Bronchial epithelial cell (primary cell): ENCODE measurements around the gene DUXB. TPM values are rescaled to one million over a fixed set of nuclear protein-coding genes. Genes with fewer than 3 reads are reported as not detected.

Source experiments
- DNase-seq: peaks from one replicate; pipeline ENCODE4 v3.0.0-alpha.2; 2010; ENCODE audit warnings: low read depth
- FAIRE-seq: peaks from 2 replicates; lab custom pipeline; 2011; peaks lifted over from hg19 to GRCh38; lab: Jason Lieb, UNC
- H3K27me3 ChIP-seq: 2 replicates; pipeline ENCODE4 v1.5.1; 2011; ENCODE audit warnings: low read length; ENCODE audit not compliant: control insufficient read depth, insufficient read depth
- H3K36me3 ChIP-seq: 2 replicates; pipeline ENCODE4 v1.5.1; 2011; ENCODE audit warnings: low read length; ENCODE audit not compliant: control insufficient read depth, insufficient read depth
- H3K4me3 ChIP-seq: 2 replicates; pipeline ENCODE4 v1.5.1; 2011; ENCODE audit warnings: mild to moderate bottlenecking, low read depth, low read length, control low read depth
- CTCF ChIP-seq: IDR thresholded peaks from 2 replicates; pipeline ENCODE4 v1.5.1; 2011; ENCODE audit warnings: mild to moderate bottlenecking, moderate library complexity, low read length, control low read depth, inconsistent platforms; ENCODE audit not compliant: insufficient read depth, severe bottlenecking
- total RNA-seq: library from RNA; depleted of rRNA; stranded (reverse); fragments of >200 nt; gene quantifications from 2 replicates; pipeline ENCODE4 v1.2.1, GENCODE V29; 2014

The DUXB gene
- total RNA-seq, 1 donor from 2014 or later, result not detected

- Histone ChIP-seq H3K4me3 (no peak overlapping the region), H3K27me3 (no peaks in the 10 kb centered on the region), H3K36me3 (no peaks in the 10 kb centered on the region)
- TF ChIP-seq CTCF, result no peak
- FAIRE-seq, result no peak
- DNase-seq, result no peak
Measured at GRCh38 chr16:75733305-75734211, 32.3 kb upstream of the DUXB start.

- DNase-seq, result no peak
- H3K4me3 ChIP-seq, result no peak overlapping the region
- no peak for FAIRE-seq
- H3K27me3 ChIP-seq, result no peaks in the 10 kb centered on the region
- TF ChIP-seq CTCF, result no peak
- H3K36me3 ChIP-seq, result no peaks in the 10 kb centered on the region
Measured at GRCh38 chr16:75732871-75733270, 31.6 kb upstream of the DUXB start.

- no peak for TF ChIP-seq CTCF
- Histone ChIP-seq H3K27me3 (no peaks in the 10 kb centered on the region), H3K4me3 (no peak overlapping the region), H3K36me3 (no peaks in the 10 kb centered on the region)
- FAIRE-seq (no peak), DNase-seq (no peak)
Measured at GRCh38 chr16:75727221-75727620, 26.0 kb upstream of the DUXB start.

GRCh38 chr16:75726390-75726789 is 25.1 kb upstream of the DUXB start, which contains the start of gene CPHXL:
Gene CPHXL (minus strand): TSS chr16:75726490. CDS start chr16:75726442, 48 bp downstream.
- DNase-seq (no peak), FAIRE-seq (no peak)
- Histone ChIP-seq H3K4me3 (no peak within 1 kb of the TSS), H3K27me3 (no peaks in the 10 kb centered on the region), H3K36me3 (no peaks in the 10 kb centered on the region)
- no peak for TF ChIP-seq CTCF

GRCh38 chr16:75718452-75718851 is 17.2 kb upstream of the DUXB start:
- Histone ChIP-seq H3K4me3 (no peak overlapping the region), H3K27me3 (no peaks in the 10 kb centered on the region), H3K36me3 (no peaks in the 10 kb centered on the region)
- no peak for TF ChIP-seq CTCF
- DNase-seq (no peak), FAIRE-seq (no peak)

- no peak for TF ChIP-seq CTCF
- FAIRE-seq, result no peak
Measured at GRCh38 chr16:75714661-75715060, 13.4 kb upstream of the DUXB start.

More at GRCh38 chr16:75714661-75715060, 13.4 kb upstream of the DUXB start:
- no peak overlapping the region for H3K4me3 ChIP-seq
- H3K27me3 ChIP-seq, result no peaks in the 10 kb centered on the region
- no peaks in the 10 kb centered on the region for H3K36me3 ChIP-seq
- DNase-seq, result no peak
